ENCODE data around the gene XPO6.
"Not testable (repeated sequence)": the region's sequence is repeated elsewhere in the genome, so short reads cannot be mapped to it uniquely, and the experiment has no call there.

XPO6 gene

GRCh38 chr16:28231763-28232162 lies 20.0 kb upstream of the XPO6 start:
- H3K27ac Mint-ChIP-seq: no peak overlapping the region
- intact Hi-C loops (cut with micrococcal nuclease): no loop called here
- peaks cover 2% of the 10 kb centered on the region for H3K9me3 Mint-ChIP-seq
- no peaks in the 10 kb centered on the region for H3K4me1 Mint-ChIP-seq (ENCODE audit: low read depth)
- no peak overlapping the region for H3K4me3 Mint-ChIP-seq
- no peaks in the 10 kb centered on the region for H3K36me3 Mint-ChIP-seq (ENCODE audit: low read depth)
- peaks cover 8% of the 10 kb centered on the region for H3K27me3 Mint-ChIP-seq

- H3K27me3 Mint-ChIP-seq; H3K4me1 Mint-ChIP-seq (ENCODE audit: low read depth); H3K27ac Mint-ChIP-seq; H3K4me3 Mint-ChIP-seq; H3K9me3 Mint-ChIP-seq; intact Hi-C loops (cut with micrococcal nuclease); H3K36me3 Mint-ChIP-seq (ENCODE audit: low read depth): not testable (repeated sequence)
These were observed 12.1 kb upstream of the XPO6 start for GRCh38 chr16:28223909-28224308.

- H3K4me3 Mint-ChIP-seq; H3K4me1 Mint-ChIP-seq (ENCODE audit: low read depth); H3K36me3 Mint-ChIP-seq (ENCODE audit: low read depth); H3K27ac Mint-ChIP-seq; H3K9me3 Mint-ChIP-seq; H3K27me3 Mint-ChIP-seq: not testable (repeated sequence)
- intact Hi-C loops (cut with micrococcal nuclease): loop anchor here (5.0 kb wide), 2 partner anchors 77 to 247 kb away; no protein-coding TSS in a partner anchor
These were observed 8.0 kb upstream of the XPO6 start for GRCh38 chr16:28219777-28220176.

- H3K9me3 Mint-ChIP-seq: no peaks in the 10 kb centered on the region
- no peaks in the 10 kb centered on the region for H3K36me3 Mint-ChIP-seq (ENCODE audit: low read depth)
- H3K4me1 Mint-ChIP-seq (ENCODE audit: low read depth): peaks cover 6% of the 10 kb centered on the region
- peaks cover 1% of the 10 kb centered on the region for H3K27me3 Mint-ChIP-seq
- intact Hi-C loops (cut with micrococcal nuclease): loop anchor here (5.0 kb wide), 2 partner anchors 77 to 247 kb away; no protein-coding TSS in a partner anchor
- no peak overlapping the region for H3K27ac Mint-ChIP-seq
- no peak overlapping the region for H3K4me3 Mint-ChIP-seq
These were observed 7.5 kb upstream of the XPO6 start for GRCh38 chr16:28219282-28219681.

GRCh38 chr16:28218109-28218508 lies 6.3 kb upstream of the XPO6 start:
- no peaks in the 10 kb centered on the region for H3K4me1 Mint-ChIP-seq (ENCODE audit: low read depth)
- H3K4me3 Mint-ChIP-seq: no peak overlapping the region
- H3K27ac Mint-ChIP-seq: no peak overlapping the region
- intact Hi-C loops (cut with micrococcal nuclease): loop anchor here (5.0 kb wide), 2 partner anchors 76 to 246 kb away; no protein-coding TSS in a partner anchor
- H3K9me3 Mint-ChIP-seq: no peaks in the 10 kb centered on the region
- no peaks in the 10 kb centered on the region for H3K27me3 Mint-ChIP-seq
- no peaks in the 10 kb centered on the region for H3K36me3 Mint-ChIP-seq (ENCODE audit: low read depth)

- Mint-ChIP-seq H3K27me3 (no peaks in the 10 kb centered on the region), H3K27ac (no peak overlapping the region), H3K9me3 (no peaks in the 10 kb centered on the region), H3K36me3 (ENCODE audit: low read depth) (no peaks in the 10 kb centered on the region), H3K4me3 (no peak overlapping the region), H3K4me1 (ENCODE audit: low read depth) (peaks cover under 1% of the 10 kb centered on the region)
- intact Hi-C loops (cut with micrococcal nuclease): loop anchor here (5.0 kb wide), 2 partner anchors 75 to 245 kb away; no protein-coding TSS in a partner anchor
These were observed 5.6 kb upstream of the XPO6 start for GRCh38 chr16:28217326-28217725.

- Mint-ChIP-seq H3K36me3 (ENCODE audit: low read depth) (peaks cover 29% of the 10 kb centered on the region), H3K27ac (no peak overlapping the region), H3K9me3 (no peaks in the 10 kb centered on the region), H3K4me1 (ENCODE audit: low read depth) (peaks cover 31% of the 10 kb centered on the region), H3K27me3 (no peaks in the 10 kb centered on the region), H3K4me3 (no peak overlapping the region)
- intact Hi-C loops (cut with micrococcal nuclease): no loop called here
These were observed 1.6 kb upstream of the XPO6 start for GRCh38 chr16:28213396-28213795.

- intact Hi-C loops (cut with micrococcal nuclease): no loop called here
- Mint-ChIP-seq H3K27ac (peak overlapping the region; percentile 86), H3K27me3 (no peaks in the 10 kb centered on the region), H3K4me3 (peak overlapping the region; percentile 81), H3K4me1 (ENCODE audit: low read depth) (peaks cover 40% of the 10 kb centered on the region), H3K9me3 (no peaks in the 10 kb centered on the region), H3K36me3 (ENCODE audit: low read depth) (peaks cover 37% of the 10 kb centered on the region)
These were observed 738 bp upstream of the XPO6 start for GRCh38 chr16:28212532-28212873.

- Mint-ChIP-seq H3K4me1 (ENCODE audit: low read depth) (peaks cover 44% of the 10 kb centered on the region), H3K36me3 (ENCODE audit: low read depth) (peaks cover 48% of the 10 kb centered on the region), H3K9me3 (no peaks in the 10 kb centered on the region), H3K27me3 (no peaks in the 10 kb centered on the region), H3K27ac (peak overlapping the region; percentile 86), H3K4me3 (peak overlapping the region; percentile 90)
- intact Hi-C loops (cut with micrococcal nuclease): loop anchor here (2.0 kb wide), 2 partner anchors 30 to 52 kb away; no protein-coding TSS in a partner anchor
These were observed 681 bp downstream of the XPO6 start for GRCh38 chr16:28210979-28211588.

GRCh38 chr16:28210264-28210663 lies 1.5 kb downstream of the XPO6 start:
- intact Hi-C loops (cut with micrococcal nuclease): loop anchor here (2.0 kb wide), 2 partner anchors 29 to 51 kb away; no protein-coding TSS in a partner anchor
- Mint-ChIP-seq H3K27ac (peak overlapping the region; percentile 86), H3K4me3 (peak overlapping the region; percentile 90), H3K9me3 (no peaks in the 10 kb centered on the region), H3K4me1 (ENCODE audit: low read depth) (peaks cover 44% of the 10 kb centered on the region), H3K36me3 (ENCODE audit: low read depth) (peaks cover 48% of the 10 kb centered on the region), H3K27me3 (no peaks in the 10 kb centered on the region)

- no peak overlapping the region for H3K27ac Mint-ChIP-seq
- no peak overlapping the region for H3K4me3 Mint-ChIP-seq
- peaks cover 44% of the 10 kb centered on the region for H3K4me1 Mint-ChIP-seq (ENCODE audit: low read depth)
- no peaks in the 10 kb centered on the region for H3K27me3 Mint-ChIP-seq
- H3K36me3 Mint-ChIP-seq (ENCODE audit: low read depth): peaks cover 48% of the 10 kb centered on the region
- H3K9me3 Mint-ChIP-seq: no peaks in the 10 kb centered on the region
- intact Hi-C loops (cut with micrococcal nuclease): no loop called here
These were observed 2.9 kb downstream of the XPO6 start for GRCh38 chr16:28208824-28209223.

GRCh38 chr16:28208131-28208530 lies 3.6 kb downstream of the XPO6 start:
- H3K4me1 Mint-ChIP-seq (ENCODE audit: low read depth): peaks cover 44% of the 10 kb centered on the region
- H3K27ac Mint-ChIP-seq: no peak overlapping the region
- H3K27me3 Mint-ChIP-seq: no peaks in the 10 kb centered on the region
- no peaks in the 10 kb centered on the region for H3K9me3 Mint-ChIP-seq
- no peak overlapping the region for H3K4me3 Mint-ChIP-seq
- H3K36me3 Mint-ChIP-seq (ENCODE audit: low read depth): peaks cover 48% of the 10 kb centered on the region
- intact Hi-C loops (cut with micrococcal nuclease): no loop called here

GRCh38 chr16:28207399-28207798 lies 4.4 kb downstream of the XPO6 start:
- H3K27me3 Mint-ChIP-seq: no peaks in the 10 kb centered on the region
- intact Hi-C loops (cut with micrococcal nuclease): no loop called here
- no peak overlapping the region for H3K4me3 Mint-ChIP-seq
- peaks cover 44% of the 10 kb centered on the region for H3K4me1 Mint-ChIP-seq (ENCODE audit: low read depth)
- peaks cover 48% of the 10 kb centered on the region for H3K36me3 Mint-ChIP-seq (ENCODE audit: low read depth)
- H3K27ac Mint-ChIP-seq: peak overlapping the region; percentile 65
- no peaks in the 10 kb centered on the region for H3K9me3 Mint-ChIP-seq

- Mint-ChIP-seq H3K4me1 (ENCODE audit: low read depth) (peaks cover 43% of the 10 kb centered on the region), H3K9me3 (no peaks in the 10 kb centered on the region), H3K27ac (no peak overlapping the region), H3K36me3 (ENCODE audit: low read depth) (peaks cover 44% of the 10 kb centered on the region), H3K4me3 (no peak overlapping the region), H3K27me3 (no peaks in the 10 kb centered on the region)
- intact Hi-C loops (cut with micrococcal nuclease): no loop called here
These were observed 5.8 kb downstream of the XPO6 start for GRCh38 chr16:28205974-28206373.

Data from dendritic cell treated with granulocyte-macrophage colony-stimulating factor and Interleukin-4, amounts not matched to agents 40 ng/mL and 50 ng/mL, for 4 days (primary cell).